OCI-LY1 (cell line): ENCODE results near the gene RAB8B.

ENCODE experiments used
- H2AFZ ChIP-seq: fragments of 200-600 bp; sonication (generic), shearing (Covaris generic); 2 replicates; pipeline ENCODE4 v1.6.0; 2014; ENCODE audit warnings: antibody characterized with exemption, mild to moderate bottlenecking, low read length
- H3F3A ChIP-seq: fragments of 200-600 bp; sonication (generic), shearing (Covaris generic); 2 replicates; pipeline ENCODE4 v1.6.0; 2014; ENCODE audit warnings: mild to moderate bottlenecking, antibody characterized with exemption, low read length, moderate library complexity; ENCODE audit not compliant: insufficient read depth
- H3K27ac ChIP-seq: fragments of 200-600 bp; sonication (generic); 2 replicates; pipeline ENCODE4 v1.5.1; 2014; ENCODE audit warnings: low read length, mixed run types, mild to moderate bottlenecking, low read depth; ENCODE audit not compliant: poor library complexity, severe bottlenecking
- H3K27me3 ChIP-seq: fragments of 200-600 bp; sonication (generic); 2 replicates; pipeline ENCODE4 v1.6.0; 2014; ENCODE audit warnings: antibody characterized with exemption, mild to moderate bottlenecking, low read length, moderate library complexity; ENCODE audit not compliant: insufficient read depth
- H3K36me3 ChIP-seq: fragments of 200-600 bp; sonication (generic); 2 replicates; pipeline ENCODE4 v1.6.1; 2014; ENCODE audit warnings: mild to moderate bottlenecking, antibody characterized with exemption, low read length, moderate library complexity, mixed read lengths; ENCODE audit not compliant: insufficient read depth
- H3K4me1 ChIP-seq: fragments of 200-600 bp; sonication (generic); 2 replicates; pipeline ENCODE4 v1.5.1; 2014; ENCODE audit warnings: mild to moderate bottlenecking, low read length, moderate library complexity; ENCODE audit not compliant: insufficient read depth, severe bottlenecking
- H3K4me2 ChIP-seq: fragments of 200-600 bp; sonication (generic), shearing (Covaris generic); 2 replicates; pipeline ENCODE4 v1.6.1; 2014; ENCODE audit warnings: low read length
- H3K4me3 ChIP-seq: fragments of 200-600 bp; sonication (generic); 2 replicates; pipeline ENCODE4 v1.5.1; 2014; ENCODE audit warnings: low read length, low read depth, mild to moderate bottlenecking, mixed read lengths; ENCODE audit not compliant: poor library complexity, severe bottlenecking
- H3K79me2 ChIP-seq: fragments of 200-600 bp; shearing (Covaris generic); 2 replicates; pipeline ENCODE4 v1.6.1; 2016; ENCODE audit warnings: mixed run types, low read length, mixed read lengths; ENCODE audit not compliant: insufficient read depth
- H3K9ac ChIP-seq: fragments of 200-600 bp; sonication (generic), shearing (Covaris generic); 2 replicates; pipeline ENCODE4 v1.6.1; 2014; ENCODE audit warnings: mild to moderate bottlenecking, low read length, mixed read lengths
- H3K9me2 ChIP-seq: fragments of 200-600 bp; sonication (generic), shearing (Covaris generic); 2 replicates; pipeline ENCODE4 v1.6.1; 2014; ENCODE audit warnings: low read depth, mild to moderate bottlenecking, low read length, mixed read lengths
- H3K9me3 ChIP-seq: fragments of 200-600 bp; shearing (Covaris generic); 2 replicates; pipeline ENCODE4 v1.6.1; 2014; ENCODE audit warnings: low read length, mixed read lengths
- H4K20me1 ChIP-seq: fragments of 200-600 bp; sonication (generic), shearing (Covaris generic); 2 replicates; pipeline ENCODE4 v1.6.0; 2016; ENCODE audit warnings: mild to moderate bottlenecking, low read length; ENCODE audit not compliant: insufficient read depth
- EZH2 ChIP-seq: fragments of 200-600 bp; sonication (generic), shearing (Covaris generic); IDR thresholded peaks from 2 replicates; pipeline ENCODE4 v1.8.0; 2017; ENCODE audit warnings: borderline replicate concordance, mixed run types, mild to moderate bottlenecking, antibody characterized with exemption, low read length, moderate library complexity, mixed read lengths
- TF ChIP-seq, protein P1 (sequence below): fragments of 200-600 bp; sonication (generic), shearing (Covaris generic); IDR thresholded peaks from 2 replicates; pipeline ENCODE4 v1.5.1; 2017; ENCODE audit warnings: mild to moderate bottlenecking, antibody characterized with exemption, low read length, moderate library complexity, mixed read lengths

Gene RAB8B

DNA sequence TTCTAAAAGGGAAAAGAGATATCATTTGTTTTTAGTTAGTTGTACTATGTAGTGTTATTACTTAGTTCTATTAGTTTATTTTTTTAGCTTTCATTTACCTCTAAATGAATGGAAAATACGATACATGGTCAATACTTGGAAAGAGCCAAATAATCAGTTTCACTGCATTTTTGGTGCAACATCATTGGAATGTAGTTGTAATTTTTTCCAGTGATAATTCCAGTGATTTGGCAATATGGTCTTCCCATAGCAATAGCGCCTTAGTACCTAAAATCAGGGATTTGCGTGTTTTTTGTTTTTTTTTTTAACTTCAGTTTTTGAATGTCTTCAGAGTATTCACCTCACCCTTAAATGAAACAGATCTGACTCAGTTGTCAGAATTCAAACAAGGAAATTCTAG is 41.8 kb downstream of the RAB8B start:
- no peak overlapping the region for H3K27ac ChIP-seq
- no peak overlapping the region for H3K4me2 ChIP-seq
- H3K4me1 ChIP-seq: peaks cover 44% of the 10 kb centered on the region

DNA sequence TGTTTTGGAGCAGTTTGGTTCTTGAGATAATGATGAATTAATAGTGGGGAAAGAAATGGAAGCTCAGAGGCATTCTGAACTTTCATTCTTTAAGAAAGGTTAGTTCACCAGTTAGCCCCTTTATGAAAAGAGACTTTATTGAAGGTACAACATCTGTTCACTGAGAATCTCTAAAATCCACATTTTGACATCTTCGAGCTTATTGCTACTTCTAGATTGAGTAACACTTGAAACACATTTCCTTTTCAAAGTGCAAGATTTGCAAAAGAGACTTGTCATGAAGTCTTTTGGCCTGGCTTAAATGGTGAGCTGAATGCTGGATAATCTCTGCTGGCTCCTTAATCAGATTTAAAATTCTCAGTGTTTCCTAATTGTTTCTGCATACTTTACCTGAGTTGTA is 42.3 kb downstream of the RAB8B start:
- Histone ChIP-seq H3K4me2 (no peak overlapping the region; the same call in 1 of the 2 replicates), H3K79me2 (peaks cover 11% of the 10 kb centered on the region; the same call in 1 of the 2 replicates), H3K4me3 (no peak overlapping the region), H3K27me3 (no peaks in the 10 kb centered on the region), H3F3A (no peaks in the 10 kb centered on the region), H3K9me3 (no peaks in the 10 kb centered on the region), H3K9me2 (no peaks in the 10 kb centered on the region), H4K20me1 (no peaks in the 10 kb centered on the region), H3K27ac (no peak overlapping the region), H3K4me1 (peaks cover 39% of the 10 kb centered on the region), H3K9ac (no peak overlapping the region), H2AFZ (no peak overlapping the region), H3K36me3 (0 out of 2 replicates have a peak, but pooled peaks cover 4% of the 10 kb centered on the region)
- TF ChIP-seq, protein P1, sequence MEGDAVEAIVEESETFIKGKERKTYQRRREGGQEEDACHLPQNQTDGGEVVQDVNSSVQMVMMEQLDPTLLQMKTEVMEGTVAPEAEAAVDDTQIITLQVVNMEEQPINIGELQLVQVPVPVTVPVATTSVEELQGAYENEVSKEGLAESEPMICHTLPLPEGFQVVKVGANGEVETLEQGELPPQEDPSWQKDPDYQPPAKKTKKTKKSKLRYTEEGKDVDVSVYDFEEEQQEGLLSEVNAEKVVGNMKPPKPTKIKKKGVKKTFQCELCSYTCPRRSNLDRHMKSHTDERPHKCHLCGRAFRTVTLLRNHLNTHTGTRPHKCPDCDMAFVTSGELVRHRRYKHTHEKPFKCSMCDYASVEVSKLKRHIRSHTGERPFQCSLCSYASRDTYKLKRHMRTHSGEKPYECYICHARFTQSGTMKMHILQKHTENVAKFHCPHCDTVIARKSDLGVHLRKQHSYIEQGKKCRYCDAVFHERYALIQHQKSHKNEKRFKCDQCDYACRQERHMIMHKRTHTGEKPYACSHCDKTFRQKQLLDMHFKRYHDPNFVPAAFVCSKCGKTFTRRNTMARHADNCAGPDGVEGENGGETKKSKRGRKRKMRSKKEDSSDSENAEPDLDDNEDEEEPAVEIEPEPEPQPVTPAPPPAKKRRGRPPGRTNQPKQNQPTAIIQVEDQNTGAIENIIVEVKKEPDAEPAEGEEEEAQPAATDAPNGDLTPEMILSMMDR: no peak
- no peak for TF ChIP-seq EZH2

More for the DNA sequence above, 41.8 kb downstream of the RAB8B start:
- no peaks in the 10 kb centered on the region for H3F3A ChIP-seq
- no peaks in the 10 kb centered on the region for H4K20me1 ChIP-seq
- no peak overlapping the region for H2AFZ ChIP-seq
- H3K36me3 ChIP-seq: 0 out of 2 replicates have a peak, but pooled peaks cover 4% of the 10 kb centered on the region
- no peaks in the 10 kb centered on the region for H3K27me3 ChIP-seq
- H3K9me2 ChIP-seq: no peaks in the 10 kb centered on the region
- no peak overlapping the region for H3K4me3 ChIP-seq
- no peaks in the 10 kb centered on the region for H3K9me3 ChIP-seq
- H3K9ac ChIP-seq: no peak overlapping the region
- TF ChIP-seq, protein P1: no peak
- TF ChIP-seq EZH2: no peak
- H3K79me2 ChIP-seq: peaks cover 11% of the 10 kb centered on the region; the same call in 1 of the 2 replicates

DNA sequence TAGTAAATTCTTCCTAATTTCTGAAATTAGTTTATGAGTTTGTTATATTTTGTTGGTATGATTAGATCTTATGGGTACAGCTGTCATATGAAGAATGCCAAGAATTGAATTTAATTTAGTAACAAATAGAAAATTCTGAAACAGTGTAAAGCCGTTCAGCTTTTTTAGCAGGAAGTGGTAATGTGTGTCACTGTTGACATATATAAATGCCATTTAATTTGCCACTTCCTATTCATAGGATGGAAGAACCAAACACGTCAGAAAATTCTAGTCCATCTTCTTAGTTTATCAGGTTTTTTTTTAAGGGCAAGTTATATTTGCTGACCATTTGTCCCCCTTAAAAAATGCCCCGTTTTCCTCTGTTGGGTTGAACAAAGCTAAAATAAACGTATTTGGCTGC is 43.0 kb downstream of the RAB8B start:
- H3K27me3 ChIP-seq: no peaks in the 10 kb centered on the region
- H4K20me1 ChIP-seq: no peaks in the 10 kb centered on the region
- H3K36me3 ChIP-seq: 0 out of 2 replicates have a peak, but pooled peaks cover 5% of the 10 kb centered on the region
- H3K4me2 ChIP-seq: peak overlapping the region; percentile 9; the same call in 1 of the 2 replicates
- no peaks in the 10 kb centered on the region for H3K9me2 ChIP-seq
- no peak overlapping the region for H3K9ac ChIP-seq
- H3K4me1 ChIP-seq: peaks cover 32% of the 10 kb centered on the region
- no peak overlapping the region for H3K27ac ChIP-seq
- no peaks in the 10 kb centered on the region for H3K9me3 ChIP-seq
- H3F3A ChIP-seq: no peaks in the 10 kb centered on the region
- peaks cover 11% of the 10 kb centered on the region; the same call in 1 of the 2 replicates for H3K79me2 ChIP-seq
- peak overlapping the region; percentile 7 for H3K4me3 ChIP-seq
- TF ChIP-seq, protein P1: no peak
- no peak for TF ChIP-seq EZH2
- H2AFZ ChIP-seq: no peak overlapping the region
